ENCODE results near the gene RBM15. TPM values are rescaled to one million over a fixed set of nuclear protein-coding genes. Genes with fewer than 3 reads are reported as not detected.

Gene RBM15
- total RNA-seq, 4 donors from 2014 or later, result 27.8 to 44.9 (median 30.2) TPM

DNA sequence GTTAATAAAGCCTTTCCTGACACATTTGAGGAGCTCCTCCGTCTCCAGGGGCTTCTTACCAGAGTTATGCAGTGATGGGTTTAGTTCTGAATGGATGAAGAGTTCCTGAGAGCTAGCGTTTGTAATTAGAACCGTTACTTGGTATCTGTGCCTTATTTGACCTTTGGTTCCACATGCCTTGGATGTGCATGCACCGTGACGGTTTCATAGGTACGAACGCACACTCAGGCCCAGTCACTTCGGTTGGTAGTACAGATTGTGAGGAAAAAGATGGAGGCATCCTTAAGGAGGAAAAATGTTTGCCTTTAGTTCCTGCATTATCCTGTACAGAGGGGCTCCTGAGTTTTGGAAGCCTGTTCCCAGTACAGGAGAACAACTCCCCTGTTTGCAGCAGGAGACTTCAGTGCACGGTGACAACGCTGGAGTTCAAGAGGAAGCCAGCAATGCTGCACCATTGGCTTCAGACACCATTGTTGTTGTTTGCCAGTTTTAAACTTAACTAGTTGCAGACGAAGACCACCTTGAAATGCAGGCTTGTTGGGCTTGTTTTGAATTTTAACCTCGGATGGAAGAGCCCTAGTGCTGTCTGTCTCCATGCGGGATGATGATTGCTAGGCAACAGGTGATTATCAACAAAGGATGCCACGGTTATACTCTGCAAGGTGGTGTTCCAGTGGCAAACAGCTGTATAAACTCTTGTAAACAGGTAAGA lies 8.2 kb downstream of the RBM15 start:
- Histone ChIP-seq H3K27me3 (no peaks in the 10 kb centered on the region), H3K4me1 (peaks cover 84 to 90% of the 10 kb centered on the region in 2 donors), H3K27ac (peak overlapping the region; percentile 20 to 93 (median 41)), H3K36me3 (peaks cover 0 to 7% of the 10 kb centered on the region in 2 donors), H3K4me3 (peak overlapping the region in 1 of 4 donors; percentile 4), H3K9me3 (no peaks in the 10 kb centered on the region)
- ATAC-seq (peak in 1 of 2 donors; percentile 43), DNase-seq (no peak)
- in situ Hi-C loops (cut with MboI; ENCODE audit: low sequenced_read_pairs in 4 of 4) (loop anchor here in 2 of 4 donors (10.0 to 25.0 kb wide), 2 partner anchors 57 to 310 kb away; partner anchors contain the start of genes LAMTOR5 (in 1 of the 2) and STRIP1 (in 1 of the 2)), intact Hi-C loops (cut with DNase I; ENCODE audit: low total_unique reads) (no loop called here)
- TF ChIP-seq POLR2A (IDR thresholded peaks at IDR 0.05), result no peak
- TF ChIP-seq, protein P1, sequence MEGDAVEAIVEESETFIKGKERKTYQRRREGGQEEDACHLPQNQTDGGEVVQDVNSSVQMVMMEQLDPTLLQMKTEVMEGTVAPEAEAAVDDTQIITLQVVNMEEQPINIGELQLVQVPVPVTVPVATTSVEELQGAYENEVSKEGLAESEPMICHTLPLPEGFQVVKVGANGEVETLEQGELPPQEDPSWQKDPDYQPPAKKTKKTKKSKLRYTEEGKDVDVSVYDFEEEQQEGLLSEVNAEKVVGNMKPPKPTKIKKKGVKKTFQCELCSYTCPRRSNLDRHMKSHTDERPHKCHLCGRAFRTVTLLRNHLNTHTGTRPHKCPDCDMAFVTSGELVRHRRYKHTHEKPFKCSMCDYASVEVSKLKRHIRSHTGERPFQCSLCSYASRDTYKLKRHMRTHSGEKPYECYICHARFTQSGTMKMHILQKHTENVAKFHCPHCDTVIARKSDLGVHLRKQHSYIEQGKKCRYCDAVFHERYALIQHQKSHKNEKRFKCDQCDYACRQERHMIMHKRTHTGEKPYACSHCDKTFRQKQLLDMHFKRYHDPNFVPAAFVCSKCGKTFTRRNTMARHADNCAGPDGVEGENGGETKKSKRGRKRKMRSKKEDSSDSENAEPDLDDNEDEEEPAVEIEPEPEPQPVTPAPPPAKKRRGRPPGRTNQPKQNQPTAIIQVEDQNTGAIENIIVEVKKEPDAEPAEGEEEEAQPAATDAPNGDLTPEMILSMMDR (IDR thresholded peaks at IDR 0.05 in 4 of 5, conservative IDR thresholded peaks at IDR 0.05 in 1 of 5), result no peak

DNA sequence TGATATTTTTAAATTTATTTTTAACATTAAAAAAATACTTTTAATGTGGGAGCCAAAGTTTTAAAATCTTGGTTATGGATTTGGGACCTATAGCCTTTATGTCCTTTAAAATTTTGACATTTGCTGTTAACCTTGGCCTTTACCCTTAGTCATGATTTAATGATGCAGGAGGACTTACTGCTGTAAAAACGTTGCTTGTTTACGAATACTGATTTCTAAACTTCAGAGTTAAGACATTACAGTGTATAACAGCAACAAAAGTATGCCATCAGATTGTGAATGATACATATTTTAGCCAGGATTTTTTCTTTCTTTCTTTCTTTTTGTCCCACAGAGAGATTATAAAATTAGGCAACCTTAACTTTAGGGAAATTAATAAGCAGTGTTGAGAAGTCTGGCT lies 8.9 kb downstream of the RBM15 start:
- Histone ChIP-seq H3K9me3 (no peaks in the 10 kb centered on the region), H3K36me3 (peaks cover 0 to 7% of the 10 kb centered on the region in 2 donors), H3K4me1 (peaks cover 79 to 83% of the 10 kb centered on the region in 2 donors), H3K27ac (peak overlapping the region; percentile 20 to 93 (median 41)), H3K4me3 (no peak overlapping the region), H3K27me3 (no peaks in the 10 kb centered on the region)
- ATAC-seq (no peak), DNase-seq (no peak)
- in situ Hi-C loops (cut with MboI; ENCODE audit: low sequenced_read_pairs in 4 of 4) (loop anchor here in 2 of 4 donors (10.0 to 25.0 kb wide), 2 partner anchors 57 to 311 kb away; partner anchors contain the start of genes LAMTOR5 (in 1 of the 2) and STRIP1 (in 1 of the 2)), intact Hi-C loops (cut with DNase I; ENCODE audit: low total_unique reads) (no loop called here)
- TF ChIP-seq, protein P1 (IDR thresholded peaks at IDR 0.05 in 4 of 5, conservative IDR thresholded peaks at IDR 0.05 in 1 of 5), result no peak
- TF ChIP-seq POLR2A (IDR thresholded peaks at IDR 0.05), result no peak

DNA sequence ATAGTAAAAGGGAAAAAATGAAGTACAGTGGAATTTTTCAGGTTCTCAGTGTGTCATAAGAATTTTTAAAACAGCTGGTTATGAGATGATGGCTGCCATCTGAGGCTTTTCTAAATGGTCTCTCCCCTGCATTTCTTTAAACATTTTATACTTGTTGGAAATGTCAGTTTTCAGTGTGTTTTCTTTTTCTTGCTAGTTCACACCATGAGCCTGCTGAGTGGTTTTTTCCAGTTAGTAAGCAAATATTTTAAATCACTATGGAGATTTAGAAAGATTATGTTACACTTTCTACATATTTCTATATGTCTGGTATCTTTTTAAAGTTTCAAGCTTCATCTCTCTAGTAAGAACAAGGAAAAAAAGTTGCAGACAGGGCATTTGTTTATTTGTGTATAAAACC lies 9.6 kb downstream of the RBM15 start:
- intact Hi-C loops (cut with DNase I; ENCODE audit: low total_unique reads), result no loop called here
- Histone ChIP-seq H3K4me3 (no peak overlapping the region), H3K4me1 (peaks cover 72 to 75% of the 10 kb centered on the region in 2 donors), H3K9me3 (no peaks in the 10 kb centered on the region), H3K36me3 (peaks cover 0 to 7% of the 10 kb centered on the region in 2 donors), H3K27ac (peak overlapping the region; percentile 20 to 93 (median 41)), H3K27me3 (no peaks in the 10 kb centered on the region)
- ATAC-seq (no peak), DNase-seq (no peak)
- in situ Hi-C loops (cut with MboI; ENCODE audit: low sequenced_read_pairs in 4 of 4), result loop anchor here in 2 of 4 donors (10.0 to 25.0 kb wide), 2 partner anchors 56 to 311 kb away; partner anchors contain the start of genes LAMTOR5 (in 1 of the 2) and STRIP1 (in 1 of the 2)
- TF ChIP-seq, protein P1 (IDR thresholded peaks at IDR 0.05 in 4 of 5, conservative IDR thresholded peaks at IDR 0.05 in 1 of 5), result no peak
- no peak for TF ChIP-seq POLR2A (IDR thresholded peaks at IDR 0.05)

DNA sequence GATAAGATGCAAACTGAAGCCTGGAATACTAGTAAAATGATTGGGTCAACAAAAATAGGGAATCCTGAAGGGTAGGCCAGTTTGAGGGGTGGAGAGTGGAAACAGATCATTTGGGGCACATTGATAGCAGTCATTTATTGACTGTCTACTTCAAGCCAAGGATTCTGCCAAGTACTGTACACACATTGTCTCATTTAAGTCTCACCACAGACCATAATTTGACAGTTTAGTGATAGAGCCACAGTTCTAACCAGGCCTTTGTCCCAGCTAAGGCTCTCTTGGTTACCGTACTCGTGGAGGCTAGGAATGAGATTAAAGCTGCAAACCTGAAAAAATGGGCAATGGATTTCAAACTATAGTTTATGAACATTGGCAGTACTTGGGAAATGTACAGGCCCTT lies 11.2 kb downstream of the RBM15 start:
- H3K4me1 ChIP-seq, result peaks cover 57 to 60% of the 10 kb centered on the region in 2 donors
- in situ Hi-C loops (cut with MboI; ENCODE audit: low sequenced_read_pairs in 4 of 4) (no loop called here), intact Hi-C loops (cut with DNase I; ENCODE audit: low total_unique reads) (no loop called here)
- no peak overlapping the region for H3K4me3 ChIP-seq
- H3K27ac ChIP-seq, result no peak overlapping the region
- no peak for ATAC-seq
- H3K9me3 ChIP-seq, result no peaks in the 10 kb centered on the region
- H3K27me3 ChIP-seq, result no peaks in the 10 kb centered on the region
- TF ChIP-seq POLR2A (IDR thresholded peaks at IDR 0.05), result no peak
- TF ChIP-seq, protein P1 (IDR thresholded peaks at IDR 0.05 in 4 of 5, conservative IDR thresholded peaks at IDR 0.05 in 1 of 5), result no peak
- no peak for DNase-seq
- peaks cover 0 to 7% of the 10 kb centered on the region in 2 donors for H3K36me3 ChIP-seq

Measured in gastrocnemius medialis (tissue), 4 donors.